Prostate gland (tissue), 2 donors: ENCODE results near the gene WDR48.

Experiments
- POLR2A ChIP-seq: fragments of 450-650 bp; IDR thresholded peaks from one replicate; pipeline ENCODE4 v1.6.1; 2016; ENCODE audit warnings: antibody characterized with exemption, mild to moderate bottlenecking
- POLR2AphosphoS5 ChIP-seq: sonication (generic); formaldehyde crosslinking; IDR thresholded peaks from one replicate; pipeline ENCODE4 v1.6.1; 2017; ENCODE audit warnings: antibody characterized with exemption
- TF ChIP-seq, protein P1 (sequence below), 4 experiments: fragments of 200-600 bp in 2 of 4; fragments of 450-650 bp in 2 of 4; sonication (generic) in 2 of 4; IDR thresholded peaks; 1 replicate in 3 of 4; 2 replicates in 1 of 4; pipeline ENCODE4 v1.5.1; 2016 to 2019; ENCODE audit warnings: antibody characterized with exemption in 4 of 4, mild to moderate bottlenecking in 2 of 4, moderate library complexity in 2 of 4

- TF ChIP-seq, protein P1, sequence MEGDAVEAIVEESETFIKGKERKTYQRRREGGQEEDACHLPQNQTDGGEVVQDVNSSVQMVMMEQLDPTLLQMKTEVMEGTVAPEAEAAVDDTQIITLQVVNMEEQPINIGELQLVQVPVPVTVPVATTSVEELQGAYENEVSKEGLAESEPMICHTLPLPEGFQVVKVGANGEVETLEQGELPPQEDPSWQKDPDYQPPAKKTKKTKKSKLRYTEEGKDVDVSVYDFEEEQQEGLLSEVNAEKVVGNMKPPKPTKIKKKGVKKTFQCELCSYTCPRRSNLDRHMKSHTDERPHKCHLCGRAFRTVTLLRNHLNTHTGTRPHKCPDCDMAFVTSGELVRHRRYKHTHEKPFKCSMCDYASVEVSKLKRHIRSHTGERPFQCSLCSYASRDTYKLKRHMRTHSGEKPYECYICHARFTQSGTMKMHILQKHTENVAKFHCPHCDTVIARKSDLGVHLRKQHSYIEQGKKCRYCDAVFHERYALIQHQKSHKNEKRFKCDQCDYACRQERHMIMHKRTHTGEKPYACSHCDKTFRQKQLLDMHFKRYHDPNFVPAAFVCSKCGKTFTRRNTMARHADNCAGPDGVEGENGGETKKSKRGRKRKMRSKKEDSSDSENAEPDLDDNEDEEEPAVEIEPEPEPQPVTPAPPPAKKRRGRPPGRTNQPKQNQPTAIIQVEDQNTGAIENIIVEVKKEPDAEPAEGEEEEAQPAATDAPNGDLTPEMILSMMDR (IDR thresholded peaks at IDR 0.05), result no peak
- TF ChIP-seq POLR2A, result no peak
- TF ChIP-seq POLR2AphosphoS5, result no peak
Observed at GRCh38 chr3:39079530-39079929, 27.7 kb downstream of the WDR48 start.
